ENCODE data around the gene UBXN7. TPM values are rescaled to one million over a fixed set of nuclear protein-coding genes. Genes with fewer than 3 reads are reported as not detected.

UBXN7 gene
- total RNA-seq, 4 donors from 2014 or later, result 4.2 to 8.0 (median 5.4) TPM

DNA sequence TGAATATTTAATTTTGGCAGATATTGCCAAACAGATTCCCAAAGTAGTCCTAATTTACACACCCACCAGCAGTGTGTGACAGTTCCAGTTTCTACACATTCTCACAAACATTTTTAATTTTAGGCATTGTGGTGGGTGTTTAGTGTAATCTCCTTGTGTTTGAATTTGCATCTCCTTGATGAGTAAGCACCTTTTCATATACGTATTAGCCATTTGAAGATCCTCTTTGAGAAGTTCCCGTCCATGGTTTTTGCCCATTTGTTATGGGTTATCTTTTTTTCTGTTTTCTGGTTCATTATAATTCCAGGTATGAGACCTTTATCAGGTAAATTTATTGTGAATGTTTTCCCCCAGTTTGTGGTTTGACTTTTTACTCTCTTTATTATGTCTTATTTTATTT lies 91.8 kb downstream of the UBXN7 start:
- no peaks in the 10 kb centered on the region for H3K36me3 ChIP-seq
- no peak overlapping the region for H3K27ac ChIP-seq
- no peak for TF ChIP-seq POLR2A (IDR thresholded peaks at IDR 0.05)
- TF ChIP-seq, protein P1, sequence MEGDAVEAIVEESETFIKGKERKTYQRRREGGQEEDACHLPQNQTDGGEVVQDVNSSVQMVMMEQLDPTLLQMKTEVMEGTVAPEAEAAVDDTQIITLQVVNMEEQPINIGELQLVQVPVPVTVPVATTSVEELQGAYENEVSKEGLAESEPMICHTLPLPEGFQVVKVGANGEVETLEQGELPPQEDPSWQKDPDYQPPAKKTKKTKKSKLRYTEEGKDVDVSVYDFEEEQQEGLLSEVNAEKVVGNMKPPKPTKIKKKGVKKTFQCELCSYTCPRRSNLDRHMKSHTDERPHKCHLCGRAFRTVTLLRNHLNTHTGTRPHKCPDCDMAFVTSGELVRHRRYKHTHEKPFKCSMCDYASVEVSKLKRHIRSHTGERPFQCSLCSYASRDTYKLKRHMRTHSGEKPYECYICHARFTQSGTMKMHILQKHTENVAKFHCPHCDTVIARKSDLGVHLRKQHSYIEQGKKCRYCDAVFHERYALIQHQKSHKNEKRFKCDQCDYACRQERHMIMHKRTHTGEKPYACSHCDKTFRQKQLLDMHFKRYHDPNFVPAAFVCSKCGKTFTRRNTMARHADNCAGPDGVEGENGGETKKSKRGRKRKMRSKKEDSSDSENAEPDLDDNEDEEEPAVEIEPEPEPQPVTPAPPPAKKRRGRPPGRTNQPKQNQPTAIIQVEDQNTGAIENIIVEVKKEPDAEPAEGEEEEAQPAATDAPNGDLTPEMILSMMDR (IDR thresholded peaks at IDR 0.05 in 4 of 5, conservative IDR thresholded peaks at IDR 0.05 in 1 of 5), result no peak
- ATAC-seq, result no peak
- H3K4me1 ChIP-seq, result peaks cover 0 to 4% of the 10 kb centered on the region in 2 donors
- DNase-seq, result no peak
- H3K4me3 ChIP-seq, result no peak overlapping the region
- peaks cover 0 to 3% (median 0%) of the 10 kb centered on the region in 3 donors for H3K27me3 ChIP-seq
- in situ Hi-C loops (cut with MboI; ENCODE audit: low sequenced_read_pairs in 4 of 4), result no loop called here
- no peaks in the 10 kb centered on the region for H3K9me3 ChIP-seq
- intact Hi-C loops (cut with DNase I; ENCODE audit: low total_unique reads), result no loop called here

DNA sequence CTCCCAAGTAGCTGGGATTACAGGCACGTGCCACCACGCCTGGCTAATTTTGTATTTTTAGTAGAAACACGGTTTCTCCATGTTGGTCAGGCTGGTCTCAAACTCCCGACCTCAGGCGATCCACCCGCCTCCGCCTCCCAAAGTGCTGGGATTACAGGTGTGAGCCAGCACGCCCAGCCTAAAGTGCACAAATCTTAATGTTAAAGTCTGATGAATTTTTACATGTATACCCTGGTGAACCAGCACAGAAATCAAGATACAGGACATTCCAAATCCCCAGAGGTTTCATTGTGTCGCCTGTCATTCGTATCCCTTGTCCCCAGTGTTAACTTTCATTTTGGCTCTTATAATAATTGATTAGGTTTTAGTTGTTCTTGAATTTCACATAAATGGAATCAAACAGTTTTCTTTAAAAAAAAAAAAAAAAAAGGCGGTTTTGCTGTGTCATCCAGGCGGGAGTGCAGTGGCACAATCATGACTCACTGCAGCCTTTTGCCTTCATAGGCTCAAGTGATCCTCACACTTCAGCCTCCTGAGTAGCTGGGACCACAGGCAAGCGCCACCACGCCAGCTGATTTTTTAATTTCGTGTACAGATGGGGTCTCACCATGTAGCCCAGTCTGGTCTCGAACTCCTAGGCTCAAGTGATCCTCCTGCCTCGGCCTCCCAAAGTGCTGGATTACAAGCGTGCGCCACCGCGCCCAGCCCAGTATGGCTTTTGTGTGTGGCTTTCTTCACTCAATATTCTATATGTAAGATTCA lies 92.6 kb downstream of the UBXN7 start:
- ATAC-seq (no peak), DNase-seq (no peak)
- TF ChIP-seq POLR2A (IDR thresholded peaks at IDR 0.05), result no peak
- TF ChIP-seq, protein P1 (IDR thresholded peaks at IDR 0.05 in 4 of 5, conservative IDR thresholded peaks at IDR 0.05 in 1 of 5), result no peak
- Histone ChIP-seq H3K9me3 (no peaks in the 10 kb centered on the region), H3K36me3 (no peaks in the 10 kb centered on the region), H3K27me3 (peaks cover 0 to 4% (median 0%) of the 10 kb centered on the region in 3 donors), H3K27ac (no peak overlapping the region), H3K4me1 (peaks cover 0 to 4% of the 10 kb centered on the region in 2 donors), H3K4me3 (no peak overlapping the region)
- in situ Hi-C loops (cut with MboI; ENCODE audit: low sequenced_read_pairs in 4 of 4) (no loop called here), intact Hi-C loops (cut with DNase I; ENCODE audit: low total_unique reads) (no loop called here)

DNA sequence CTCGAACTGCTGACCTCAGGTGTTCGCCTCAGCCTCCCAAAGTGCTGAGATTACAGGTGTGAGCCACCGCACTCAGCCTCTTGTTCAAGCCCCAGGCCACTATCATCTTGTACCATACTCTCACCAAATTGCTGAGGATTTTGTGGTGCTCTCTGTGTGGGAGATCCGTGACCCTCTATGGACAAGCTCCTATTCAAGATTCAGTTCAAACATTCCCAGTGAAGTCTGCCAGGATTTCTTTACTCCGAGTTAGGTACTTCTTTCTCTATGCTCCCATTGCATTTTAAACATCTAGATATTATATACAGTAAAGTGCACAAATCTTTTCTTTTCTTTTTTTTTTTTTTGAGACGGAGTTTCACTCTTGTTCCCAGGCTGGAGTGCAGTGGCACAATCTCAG lies 93.2 kb downstream of the UBXN7 start:
- intact Hi-C loops (cut with DNase I; ENCODE audit: low total_unique reads), result no loop called here

DNA sequence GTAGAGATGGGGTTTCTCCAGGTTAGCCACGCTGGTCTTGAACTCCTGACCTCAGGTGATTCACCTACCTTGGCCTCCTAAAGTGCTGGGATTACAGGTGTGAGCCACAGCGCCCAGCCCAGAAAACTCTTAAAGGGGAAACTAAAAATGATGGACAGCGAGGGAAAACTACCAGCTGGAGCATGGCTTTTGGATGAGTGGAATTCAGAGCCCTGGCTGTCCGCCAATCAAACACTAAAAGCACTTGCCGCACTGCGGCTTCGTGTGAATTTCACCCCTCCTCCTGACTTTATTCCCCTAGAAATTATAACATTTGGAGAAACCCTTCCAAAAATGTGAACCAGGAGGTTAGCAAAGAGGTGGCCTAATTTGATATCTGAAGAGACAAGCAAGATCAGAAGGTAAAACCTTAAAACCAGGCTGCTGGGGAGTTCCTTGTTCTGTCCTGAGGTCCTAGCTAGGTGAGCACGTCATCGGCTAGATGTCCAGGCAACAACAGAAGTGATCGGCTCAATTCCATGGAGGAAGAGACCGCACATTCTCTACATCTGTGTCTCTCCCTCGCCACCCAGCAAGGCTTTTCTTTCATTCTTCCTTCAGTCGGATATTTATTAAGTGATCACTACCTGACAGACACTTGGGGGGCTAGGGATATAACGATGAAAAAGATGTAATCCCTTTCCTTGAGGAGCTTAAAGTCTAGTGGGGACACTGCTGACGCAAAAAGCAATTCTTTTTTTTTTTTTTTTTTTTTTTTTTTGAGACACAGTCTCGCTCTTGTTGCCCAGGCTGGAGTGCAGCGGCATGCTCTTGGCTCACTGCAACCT lies 95.7 kb downstream of the UBXN7 start:
- Histone ChIP-seq H3K9me3 (no peaks in the 10 kb centered on the region), H3K27me3 (peaks cover 0 to 4% (median 2%) of the 10 kb centered on the region in 3 donors), H3K27ac (peak overlapping the region in 3 of 4 donors; percentile 66 to 83 (median 80)), H3K4me1 (peaks cover 0 to 4% of the 10 kb centered on the region in 2 donors), H3K4me3 (peak overlapping the region in 1 of 4 donors; percentile 25), H3K36me3 (no peaks in the 10 kb centered on the region)
- DNase-seq (peak in 1 of 2 donors; percentile 38), ATAC-seq (peak; percentile 37 to 47)
- TF ChIP-seq POLR2A (IDR thresholded peaks at IDR 0.05), result no peak
- TF ChIP-seq, protein P1 (IDR thresholded peaks at IDR 0.05 in 4 of 5, conservative IDR thresholded peaks at IDR 0.05 in 1 of 5), result no peak
- in situ Hi-C loops (cut with MboI; ENCODE audit: low sequenced_read_pairs in 4 of 4) (no loop called here), intact Hi-C loops (cut with DNase I; ENCODE audit: low total_unique reads) (no loop called here)

More for the DNA sequence above, 93.2 kb downstream of the UBXN7 start:
- DNase-seq, result no peak
- H3K9me3 ChIP-seq, result no peaks in the 10 kb centered on the region
- ATAC-seq, result no peak
- no peak overlapping the region for H3K27ac ChIP-seq
- peaks cover 0 to 4% of the 10 kb centered on the region in 2 donors for H3K4me1 ChIP-seq
- H3K4me3 ChIP-seq, result no peak overlapping the region
- no peaks in the 10 kb centered on the region for H3K36me3 ChIP-seq
- peaks cover 0 to 4% (median 2%) of the 10 kb centered on the region in 3 donors for H3K27me3 ChIP-seq
- TF ChIP-seq, protein P1 (IDR thresholded peaks at IDR 0.05 in 4 of 5, conservative IDR thresholded peaks at IDR 0.05 in 1 of 5), result no peak
- TF ChIP-seq POLR2A (IDR thresholded peaks at IDR 0.05), result no peak
- in situ Hi-C loops (cut with MboI; ENCODE audit: low sequenced_read_pairs in 4 of 4), result no loop called here

All from gastrocnemius medialis (tissue), 4 donors.